ENCODE results near the gene USP32. TPM values are rescaled to one million over a fixed set of nuclear protein-coding genes. Genes with fewer than 3 reads are reported as not detected.

USP32 gene
- total RNA-seq, 4 donors from 2014 or later: 14.7 to 86.0 (median 54.8) TPM

GRCh38 chr17:60163108-60163784 is 228.7 kb downstream of the USP32 start:
- peaks cover 0 to 31% (median 25%) of the 10 kb centered on the region in 4 donors for H3K4me1 ChIP-seq
- TF ChIP-seq POLR2A (IDR thresholded peaks at IDR 0.05) (no peak), EP300 (IDR thresholded peaks at IDR 0.05; ENCODE audit: low read depth) (no peak), POLR2AphosphoS5 (IDR thresholded peaks at IDR 0.05) (no peak), CTCF (IDR thresholded peaks at IDR 0.05) (no peak)
- DNase-seq: no peak
- in situ Hi-C loops (cut with MboI; ENCODE audit: low pct_ligation_motif_present in 1 of 4, low pct_unique_long_range_greater_than_20kb in 1 of 4, low sequenced_read_pairs in 3 of 4): no loop called here
- intact Hi-C loops (cut with DNase I; ENCODE audit: low total_unique reads): no loop called here
- peaks cover 16% of the 10 kb centered on the region for H3K27me3 ChIP-seq
- WGBS, 2 donors (ENCODE audit: low coverage in 1 of 2): 48 to 64% methylated on average over 5 to 20 of the region's 20 CpGs
- H3K36me3 ChIP-seq: no peaks in the 10 kb centered on the region
- no peaks in the 10 kb centered on the region for H3K9me3 ChIP-seq
- H3K27ac ChIP-seq: no peak overlapping the region
- no peak overlapping the region for H3K4me3 ChIP-seq

- no peak for TF ChIP-seq EP300 (IDR thresholded peaks at IDR 0.05; ENCODE audit: low read depth)
- TF ChIP-seq POLR2A (IDR thresholded peaks at IDR 0.05): no peak
- no peak for TF ChIP-seq POLR2AphosphoS5 (IDR thresholded peaks at IDR 0.05)
- TF ChIP-seq CTCF (IDR thresholded peaks at IDR 0.05): no peak
- DNase-seq: no peak
- intact Hi-C loops (cut with DNase I; ENCODE audit: low total_unique reads): no loop called here
- 49% methylated on average over 17 of the region's 17 CpGs; no CpG with 5 or more reads in 1 of the 2 donors for whole genome bisulfite sequencing, 2 donors (ENCODE audit: low coverage in 1 of 2)
- Histone ChIP-seq H3K4me1 (peaks cover 0 to 19% (median 13%) of the 10 kb centered on the region in 4 donors), H3K4me3 (no peak overlapping the region), H3K36me3 (no peaks in the 10 kb centered on the region), H3K27ac (no peak overlapping the region), H3K27me3 (peaks cover 30% of the 10 kb centered on the region), H3K9me3 (no peaks in the 10 kb centered on the region)
- in situ Hi-C loops (cut with MboI; ENCODE audit: low pct_ligation_motif_present in 1 of 4, low pct_unique_long_range_greater_than_20kb in 1 of 4, low sequenced_read_pairs in 3 of 4): no loop called here
Observed at GRCh38 chr17:60161598-60162330, 230.2 kb downstream of the USP32 start.

- DNase-seq: no peak
- Histone ChIP-seq H3K4me1 (peaks cover 0 to 11% (median 9%) of the 10 kb centered on the region in 4 donors), H3K36me3 (no peaks in the 10 kb centered on the region), H3K27me3 (peaks cover 30% of the 10 kb centered on the region), H3K4me3 (no peak overlapping the region), H3K9me3 (no peaks in the 10 kb centered on the region), H3K27ac (no peak overlapping the region)
- TF ChIP-seq EP300 (IDR thresholded peaks at IDR 0.05; ENCODE audit: low read depth) (no peak), POLR2AphosphoS5 (IDR thresholded peaks at IDR 0.05) (no peak), POLR2A (IDR thresholded peaks at IDR 0.05) (no peak), CTCF (IDR thresholded peaks at IDR 0.05) (no peak)
- intact Hi-C loops (cut with DNase I; ENCODE audit: low total_unique reads) (no loop called here), in situ Hi-C loops (cut with MboI; ENCODE audit: low pct_ligation_motif_present in 1 of 4, low pct_unique_long_range_greater_than_20kb in 1 of 4, low sequenced_read_pairs in 3 of 4) (no loop called here)
- 69% methylated on average over 10 of the region's 10 CpGs; no CpG with 5 or more reads in 1 of the 2 donors for WGBS, 2 donors (ENCODE audit: low coverage in 1 of 2)
Observed at GRCh38 chr17:60160829-60161501, 231.0 kb downstream of the USP32 start.

- in situ Hi-C loops (cut with MboI; ENCODE audit: low pct_ligation_motif_present in 1 of 4, low pct_unique_long_range_greater_than_20kb in 1 of 4, low sequenced_read_pairs in 3 of 4): no loop called here
- WGBS, 2 donors (ENCODE audit: low coverage in 1 of 2): 76 to 88% methylated on average over 3 to 6 of the region's 6 CpGs
- TF ChIP-seq EP300 (IDR thresholded peaks at IDR 0.05; ENCODE audit: low read depth) (no peak), POLR2AphosphoS5 (IDR thresholded peaks at IDR 0.05) (no peak), POLR2A (IDR thresholded peaks at IDR 0.05) (no peak), CTCF (IDR thresholded peaks at IDR 0.05) (no peak)
- no peak for DNase-seq
- peaks cover 34% of the 10 kb centered on the region for H3K27me3 ChIP-seq
- intact Hi-C loops (cut with DNase I; ENCODE audit: low total_unique reads): loop anchor here (10.0 kb wide), 1 partner anchor 55 kb away; no protein-coding TSS in a partner anchor
- no peak overlapping the region for H3K27ac ChIP-seq
- H3K9me3 ChIP-seq: no peaks in the 10 kb centered on the region
- H3K4me3 ChIP-seq: no peak overlapping the region
- H3K36me3 ChIP-seq: no peaks in the 10 kb centered on the region
- peaks cover 0 to 3% (median 0%) of the 10 kb centered on the region in 4 donors for H3K4me1 ChIP-seq
Observed at GRCh38 chr17:60159479-60159866, 232.5 kb downstream of the USP32 start.
